HCT116 (cell line): Measurements from ENCODE around the gene RENBP. TPM values are rescaled to one million over a fixed set of nuclear protein-coding genes. Genes with fewer than 3 reads are reported as not detected.

ENCODE experiments used
- ATAC-seq: fragments of 200-7000 bp; cut with Tn5 transposase; 2 replicates; pipeline ENCODE4 v1.9.1; 2020; ENCODE audit warnings: mild to moderate bottlenecking, moderate library complexity
- BruUV-seq: library from RNA; stranded (reverse); fragments of 400-500 nt; replicated peaks from 2 replicates; lab custom pipeline; 2021; lab: Mats Ljungman, UMichigan
- CTCF ChIA-PET: fragments of 300-600 bp; sonication (Branson Sonifier 250); formaldehyde crosslinking; loops from one replicate; lab custom pipeline; 2021; ENCODE audit warnings: antibody characterized with exemption; lab: Charles Lee
- POLR2A ChIA-PET: fragments of 300-600, 350-600 bp; sonication (Branson Sonifier 250); formaldehyde crosslinking; loops from one replicate; lab custom pipeline; 2021; ENCODE audit warnings: antibody characterized with exemption; lab: Charles Lee
- RAD21 ChIA-PET, 2 experiments: fragments of 300-600 bp; sonication (Branson Sonifier 250); formaldehyde crosslinking; loops; one replicate each; lab custom pipeline; 2023; ENCODE audit warnings: low total read pairs in 2 of 2; ENCODE audit not compliant: uncharacterized antibody in 2 of 2, unreplicated experiment in 2 of 2, low non-redundant PET in 1 of 2; lab: Charles Lee
- DNase-seq: peaks from one replicate; pipeline ENCODE4 v3.0.0-alpha.2; 2010; ENCODE audit warnings: low read depth, low spot score
- H2AFZ ChIP-seq: fragments of 200-600 bp; shearing (Covaris generic), sonication (generic); 2 replicates; pipeline ENCODE4 v1.6.1; 2017; ENCODE audit warnings: low read depth, mixed run types, mixed read lengths, antibody characterized with exemption, low read length; ENCODE audit not compliant: poor library complexity, severe bottlenecking
- H3K27ac ChIP-seq: 2 replicates; pipeline ENCODE4 v1.5.1; 2012; ENCODE audit warnings: low read depth, low read length
- H3K27me3 ChIP-seq: fragments of 200-600 bp; sonication (generic); 2 replicates; pipeline ENCODE4 v1.6.1; 2016; ENCODE audit warnings: mixed run types, low read length, mixed read lengths; ENCODE audit not compliant: insufficient read depth
- H3K36me3 ChIP-seq, 2 experiments: fragments of 200-500 bp in 1 of 2; fragments of 200-600 bp in 1 of 2; sonication (Bioruptor generic) in 1 of 2; sonication (generic) in 1 of 2; 2 replicates each; pipeline versions ENCODE4 v1.5.1 to v1.6.1; 2014 to 2016; ENCODE audit warnings: low read length in 2 of 2, inconsistent platforms in 1 of 2, mixed read lengths in 1 of 2, mixed run types in 1 of 2; ENCODE audit not compliant: insufficient read depth in 2 of 2, control insufficient read depth in 1 of 2
- H3K4me1 ChIP-seq, 2 experiments: fragments of 200-600 bp in 1 of 2; sonication (generic) in 1 of 2; 2 replicates each; pipeline versions ENCODE4 v1.5.1 to v1.6.1; 2012 to 2017; ENCODE audit warnings: low read length in 2 of 2, inconsistent platforms in 1 of 2, mild to moderate bottlenecking in 1 of 2, mixed read lengths in 1 of 2, mixed run types in 1 of 2, moderate library complexity in 1 of 2; ENCODE audit not compliant: insufficient read depth in 2 of 2, control insufficient read depth in 1 of 2
- H3K4me2 ChIP-seq: fragments of 200-600 bp; sonication (generic); 2 replicates; pipeline ENCODE4 v1.6.1; 2017; ENCODE audit warnings: mixed run types, low read length, mixed read lengths
- H3K4me3 ChIP-seq, 2 experiments: fragments of 200-600 bp in 1 of 2; sonication (generic) in 1 of 2; replicated peaks in 1 of 2; 2 replicates each; pipeline ENCODE4 v1.5.1; 2011 to 2016; ENCODE audit warnings: low read length in 2 of 2, control low read depth in 1 of 2, low read depth in 1 of 2, mild to moderate bottlenecking in 1 of 2, mixed read lengths in 1 of 2, mixed run types in 1 of 2
- H3K79me2 ChIP-seq: fragments of 200-600 bp; sonication (generic); 2 replicates; pipeline ENCODE4 v1.6.1; 2017; ENCODE audit warnings: mild to moderate bottlenecking, mixed run types, low read length, moderate library complexity, mixed read lengths; ENCODE audit not compliant: insufficient read depth
- H3K9ac ChIP-seq: fragments of 200-600 bp; sonication (generic); 2 replicates; pipeline ENCODE4 v1.6.1; 2016; ENCODE audit warnings: low read length, mixed read lengths
- H3K9me2 ChIP-seq: fragments of 200-600 bp; sonication (generic), shearing (Covaris generic); 2 replicates; pipeline ENCODE4 v1.6.1; 2017; ENCODE audit warnings: mixed run types, mild to moderate bottlenecking, moderate library complexity; ENCODE audit not compliant: insufficient read depth
- H3K9me3 ChIP-seq, 2 experiments: fragments of 200-500 bp in 1 of 2; fragments of 200-600 bp in 1 of 2; sonication (Bioruptor generic) in 1 of 2; sonication (generic) in 1 of 2; 2 replicates each; pipeline ENCODE4 v1.6.1; 2014 to 2017; ENCODE audit warnings: low read length in 2 of 2, mixed read lengths in 2 of 2, inconsistent platforms in 1 of 2, low read depth in 1 of 2, mild to moderate bottlenecking in 1 of 2, mixed run types in 1 of 2, moderate library complexity in 1 of 2; ENCODE audit not compliant: control insufficient read depth in 1 of 2, insufficient read depth in 1 of 2
- H4K20me1 ChIP-seq: fragments of 200-600 bp; sonication (generic), shearing (Covaris generic); 2 replicates; pipeline ENCODE4 v1.6.1; 2017; ENCODE audit warnings: mixed run types, mild to moderate bottlenecking, moderate library complexity; ENCODE audit not compliant: insufficient read depth
- CBX3 ChIP-seq: IDR thresholded peaks from 2 replicates; pipeline ENCODE4 v1.6.1; 2012; ENCODE audit warnings: low read depth
- EGR1 ChIP-seq: IDR thresholded peaks from 2 replicates; pipeline ENCODE4 v1.6.1; 2012; ENCODE audit warnings: low read depth
- ELF1 ChIP-seq: IDR thresholded peaks from 2 replicates; pipeline ENCODE4 v1.6.1; 2012; ENCODE audit warnings: low read depth, borderline replicate concordance
- EZH2phosphoT487 ChIP-seq: fragments of 200-600 bp; IDR thresholded peaks from 2 replicates; pipeline ENCODE4 v1.6.1; 2018; ENCODE audit warnings: antibody characterized with exemption, borderline replicate concordance
- FOSL1 ChIP-seq: IDR thresholded peaks from 2 replicates; pipeline ENCODE4 v1.6.1; 2012; ENCODE audit warnings: low read depth
- POLR2A ChIP-seq: IDR thresholded peaks from 2 replicates; pipeline ENCODE4 v1.7.0; 2011; ENCODE audit warnings: borderline replicate concordance; ENCODE audit not compliant: insufficient read depth, insufficient read length; ENCODE audit errors: extremely low read depth
- RAD21 ChIP-seq: IDR thresholded peaks from 2 replicates; pipeline ENCODE4 v1.6.1; 2012; ENCODE audit warnings: low read depth, mild to moderate bottlenecking
- SIN3A ChIP-seq: IDR thresholded peaks from 2 replicates; pipeline ENCODE4 v1.6.1; 2012; ENCODE audit warnings: low read depth
- SP1 ChIP-seq: IDR thresholded peaks from 2 replicates; pipeline ENCODE4 v1.6.1; 2012; ENCODE audit warnings: low read depth
- SRF ChIP-seq: IDR thresholded peaks from 2 replicates; pipeline ENCODE4 v1.6.1; 2012; ENCODE audit warnings: low read depth
- TCF7L2 ChIP-seq: IDR thresholded peaks from 2 replicates; pipeline ENCODE4 v1.7.0; 2011; ENCODE audit warnings: borderline replicate concordance, inconsistent platforms; ENCODE audit not compliant: insufficient read depth, insufficient read length; ENCODE audit errors: extremely low read depth
- YY1 ChIP-seq: IDR thresholded peaks from 2 replicates; pipeline ENCODE4 v1.6.1; 2011; ENCODE audit warnings: low read length, low read depth, moderate library complexity, mild to moderate bottlenecking; ENCODE audit not compliant: insufficient replicate concordance; ENCODE audit errors: extremely low read depth
- ZNF274 ChIP-seq: fragments of 200-500 bp; sonication (Bioruptor generic); IDR thresholded peaks from 2 replicates; pipeline ENCODE4 v1.6.1; 2014; ENCODE audit warnings: mild to moderate bottlenecking, low read depth, low read length, inconsistent platforms
- intact Hi-C: fragments of 100-400 bp; cut with micrococcal nuclease; formaldehyde crosslinking; loops from 2 replicates; pipeline ENCODE4 v1.10.0; 2022
- total RNA-seq: library from RNA; stranded (reverse); gene quantifications from one replicate; pipeline ENCODE4 v1.2.1, GENCODE V29; 2021; ENCODE audit not compliant: unreplicated experiment
- TF ChIP-seq, protein P1 (sequence below): IDR thresholded peaks from 2 replicates; pipeline ENCODE4 v1.6.1; 2012
- TF ChIP-seq, protein P2 (sequence below), 3 experiments: fragments of 200-600 bp in 1 of 3; sonication (generic) in 1 of 3; IDR thresholded peaks in 2 of 3; conservative IDR thresholded peaks in 1 of 3; 2 replicates each; pipeline ENCODE4 v1.5.1; 2012 to 2017; ENCODE audit warnings: low read depth in 2 of 3, low read length in 2 of 3, antibody characterized with exemption in 1 of 3, borderline replicate concordance in 1 of 3, control low read depth in 1 of 3, mild to moderate bottlenecking in 1 of 3, mixed read lengths in 1 of 3, mixed run types in 1 of 3, moderate library complexity in 1 of 3; ENCODE audit not compliant: insufficient read depth in 1 of 3

The RENBP gene
- total RNA-seq, 1 experiment from 2014 or later, result 1.3 TPM

DNA sequence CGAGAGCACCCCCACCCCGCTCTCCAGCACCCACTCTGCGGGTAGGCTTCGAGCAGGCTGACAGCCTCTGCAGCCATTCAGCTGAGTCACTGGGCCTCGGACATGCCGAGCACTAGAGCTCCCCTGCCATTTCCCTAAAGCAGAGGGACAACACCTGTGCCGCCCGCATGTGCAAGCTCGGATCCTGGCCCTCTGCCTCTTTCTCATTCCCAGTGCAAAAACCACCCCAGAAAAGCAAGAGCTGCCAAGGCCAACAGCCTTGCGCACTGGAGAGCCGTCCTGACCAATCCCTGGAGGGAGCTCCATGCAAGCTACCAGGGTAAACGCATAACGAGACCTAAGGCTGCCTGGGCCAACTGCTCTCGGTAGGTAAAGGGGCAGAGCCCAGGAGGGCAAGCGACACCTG lies 21.8 kb upstream of the RENBP start:
- POLR2A ChIA-PET, result no interaction called here
- Histone ChIP-seq H3K4me3 (no peak overlapping the region), H4K20me1 (no peaks in the 10 kb centered on the region), H3K27ac (no peak overlapping the region), H3K4me2 (no peak overlapping the region), H3K27me3 (no peaks in the 10 kb centered on the region), H2AFZ (no peak overlapping the region), H3K9me2 (no peaks in the 10 kb centered on the region), H3K9me3 (no peaks in the 10 kb centered on the region), H3K9ac (no peak overlapping the region), H3K4me1 (peaks cover 7 to 13% of the 10 kb centered on the region in 2 experiments; a peak in 3 of 4 replicates), H3K79me2 (peaks cover 97% of the 10 kb centered on the region), H3K36me3 (peaks cover 7 to 22% of the 10 kb centered on the region in 2 experiments; a peak in 3 of 4 replicates)
- CTCF ChIA-PET, result no interaction called here
- ATAC-seq (no peak), DNase-seq (no peak)
- TF ChIP-seq POLR2A (no peak), ELF1 (no peak), FOSL1 (no peak), SIN3A (no peak), EGR1 (no peak), YY1 (no peak), ZNF274 (no peak), EZH2phosphoT487 (no peak), CBX3 (no peak), TCF7L2 (no peak), RAD21 (no peak), SRF (no peak), SP1 (no peak)
- TF ChIP-seq, protein P1, sequence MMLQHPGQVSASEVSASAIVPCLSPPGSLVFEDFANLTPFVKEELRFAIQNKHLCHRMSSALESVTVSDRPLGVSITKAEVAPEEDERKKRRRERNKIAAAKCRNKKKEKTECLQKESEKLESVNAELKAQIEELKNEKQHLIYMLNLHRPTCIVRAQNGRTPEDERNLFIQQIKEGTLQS, result no peak
- TF ChIP-seq, protein P2, sequence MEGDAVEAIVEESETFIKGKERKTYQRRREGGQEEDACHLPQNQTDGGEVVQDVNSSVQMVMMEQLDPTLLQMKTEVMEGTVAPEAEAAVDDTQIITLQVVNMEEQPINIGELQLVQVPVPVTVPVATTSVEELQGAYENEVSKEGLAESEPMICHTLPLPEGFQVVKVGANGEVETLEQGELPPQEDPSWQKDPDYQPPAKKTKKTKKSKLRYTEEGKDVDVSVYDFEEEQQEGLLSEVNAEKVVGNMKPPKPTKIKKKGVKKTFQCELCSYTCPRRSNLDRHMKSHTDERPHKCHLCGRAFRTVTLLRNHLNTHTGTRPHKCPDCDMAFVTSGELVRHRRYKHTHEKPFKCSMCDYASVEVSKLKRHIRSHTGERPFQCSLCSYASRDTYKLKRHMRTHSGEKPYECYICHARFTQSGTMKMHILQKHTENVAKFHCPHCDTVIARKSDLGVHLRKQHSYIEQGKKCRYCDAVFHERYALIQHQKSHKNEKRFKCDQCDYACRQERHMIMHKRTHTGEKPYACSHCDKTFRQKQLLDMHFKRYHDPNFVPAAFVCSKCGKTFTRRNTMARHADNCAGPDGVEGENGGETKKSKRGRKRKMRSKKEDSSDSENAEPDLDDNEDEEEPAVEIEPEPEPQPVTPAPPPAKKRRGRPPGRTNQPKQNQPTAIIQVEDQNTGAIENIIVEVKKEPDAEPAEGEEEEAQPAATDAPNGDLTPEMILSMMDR (IDR thresholded peaks at IDR 0.05 in 2 of 3, conservative IDR thresholded peaks at IDR 0.05 in 1 of 3; ENCODE audit: borderline replicate concordance in 1 of 3, insufficient read depth in 1 of 3, low read depth in 2 of 3, low read length in 2 of 3), result no peak
- intact Hi-C loops, result no loop called here
- RAD21 ChIA-PET, result no interaction called here
- BruUV-seq, result no TSS peak
